PC-9 (cell line): ENCODE data around the gene PHOSPHO1. TPM values are rescaled to one million over a fixed set of nuclear protein-coding genes. Genes with fewer than 3 reads are reported as not detected.
"Not testable (repeated sequence)": the region's sequence is repeated elsewhere in the genome, so short reads cannot be mapped to it uniquely, and the experiment has no call there.

Source experiments
- BruUV-seq: library from RNA; stranded (reverse); fragments of 400-500 nt; replicated peaks from 2 replicates; lab custom pipeline; 2021; lab: Mats Ljungman, UMichigan
- CTCF ChIA-PET: fragments of 300-600 bp; sonication (Branson Sonifier 250); formaldehyde crosslinking; loops from one replicate; lab custom pipeline; 2022; ENCODE audit warnings: antibody characterized with exemption; lab: Charles Lee
- POLR2A ChIA-PET: fragments of 300-600 bp; sonication (Branson Sonifier 250); formaldehyde crosslinking; loops from one replicate; lab custom pipeline; 2022; ENCODE audit warnings: antibody characterized with exemption; ENCODE audit not compliant: unreplicated experiment; lab: Charles Lee
- DNase-seq, 2 experiments: peaks; one replicate each; pipeline versions ENCODE4 v3.0.0 to v3.0.0-alpha.2; 2015 to 2022; ENCODE audit warnings: mixed read lengths in 1 of 2
- H2AFZ ChIP-seq: fragments of 200-600 bp; sonication (generic); 2 replicates; pipeline ENCODE4 v1.8.1; 2017; ENCODE audit warnings: antibody characterized with exemption
- H3F3A ChIP-seq: fragments of 200-600 bp; sonication (generic); 2 replicates; pipeline ENCODE4 v1.8.1; 2017; ENCODE audit warnings: antibody characterized with exemption, mild to moderate bottlenecking, low read depth; ENCODE audit not compliant: insufficient read depth
- H3K27ac ChIP-seq: fragments of 200-600 bp; sonication (generic); 2 replicates; pipeline ENCODE4 v1.6.1; 2016; ENCODE audit warnings: mixed run types
- H3K27me3 ChIP-seq: fragments of 200-600 bp; sonication (generic); 2 replicates; pipeline ENCODE4 v1.6.1; 2016; ENCODE audit warnings: low read depth, mixed run types; ENCODE audit not compliant: insufficient read depth
- H3K36me3 ChIP-seq: fragments of 200-600 bp; sonication (generic); 2 replicates; pipeline ENCODE4 v1.6.1; 2016; ENCODE audit warnings: low read depth, mixed run types
- H3K4me1 ChIP-seq: fragments of 200-600 bp; sonication (generic); replicated peaks from 2 replicates; pipeline ENCODE4 v1.6.1; 2016; ENCODE audit warnings: mixed run types; ENCODE audit not compliant: insufficient read depth
- H3K4me2 ChIP-seq: fragments of 200-600 bp; sonication (generic); 2 replicates; pipeline ENCODE4 v1.6.1; 2017; ENCODE audit warnings: mixed run types
- H3K4me3 ChIP-seq: fragments of 200-600 bp; sonication (generic); 2 replicates; pipeline ENCODE4 v1.6.1; 2016; ENCODE audit warnings: mixed run types
- H3K79me2 ChIP-seq: fragments of 200-600 bp; sonication (generic); 2 replicates; pipeline ENCODE4 v1.6.1; 2017; ENCODE audit warnings: low read depth, mixed run types
- H3K9me2 ChIP-seq: fragments of 200-600 bp; sonication (generic); 2 replicates; pipeline ENCODE4 v1.8.1; 2017; ENCODE audit warnings: mild to moderate bottlenecking; ENCODE audit not compliant: insufficient read depth
- H3K9me3 ChIP-seq: fragments of 200-600 bp; sonication (generic); 2 replicates; pipeline ENCODE4 v1.8.1; 2016; ENCODE audit warnings: low read depth; ENCODE audit not compliant: insufficient read depth
- H4K20me1 ChIP-seq: fragments of 200-600 bp; sonication (generic); 2 replicates; pipeline ENCODE4 v1.8.1; 2017; ENCODE audit not compliant: insufficient read depth
- CTCF ChIP-seq: fragments of 200-600 bp; sonication (generic); conservative IDR thresholded peaks from 2 replicates; pipeline ENCODE4 v1.6.1; 2017; ENCODE audit warnings: mixed run types, antibody characterized with exemption, mild to moderate bottlenecking, moderate library complexity
- EZH2 ChIP-seq: fragments of 200-600 bp; sonication (generic); IDR thresholded peaks from 2 replicates; pipeline ENCODE4 v1.8.0; 2017; ENCODE audit warnings: antibody characterized with exemption, low read depth
- intact Hi-C: fragments of 100-400 bp; cut with micrococcal nuclease; formaldehyde crosslinking; loops from one replicate; pipeline ENCODE4 v1.10.0; 2022; ENCODE audit not compliant: unreplicated experiment
- total RNA-seq: library from RNA; stranded (reverse); gene quantifications from 2 replicates; pipeline ENCODE4 v1.2.3, GENCODE V29; 2021

PHOSPHO1 gene
- total RNA-seq, 1 experiment from 2014 or later = not detected

GRCh38 chr17:49187301-49187700 is 43.3 kb downstream of the PHOSPHO1 start:
- CTCF ChIA-PET = no interaction called here
- Histone ChIP-seq H3K79me2 (no peaks in the 10 kb centered on the region), H3K27me3 (no peaks in the 10 kb centered on the region), H4K20me1 (no peaks in the 10 kb centered on the region), H3K9me2 (no peaks in the 10 kb centered on the region), H2AFZ (no peak overlapping the region), H3K9me3 (peaks cover 10% of the 10 kb centered on the region; the same call in 1 of the 2 replicates), H3K4me3 (no peak overlapping the region), H3F3A (peaks cover 11% of the 10 kb centered on the region), H3K4me2 (no peak overlapping the region), H3K4me1 (peaks cover 12% of the 10 kb centered on the region), H3K36me3 (no peaks in the 10 kb centered on the region), H3K27ac (no peak overlapping the region)
- no peak for DNase-seq
- POLR2A ChIA-PET = no interaction called here
- intact Hi-C loops = no loop called here
- no peak for TF ChIP-seq CTCF
- no peak for TF ChIP-seq EZH2
- no TSS peak for BruUV-seq

DNA sequence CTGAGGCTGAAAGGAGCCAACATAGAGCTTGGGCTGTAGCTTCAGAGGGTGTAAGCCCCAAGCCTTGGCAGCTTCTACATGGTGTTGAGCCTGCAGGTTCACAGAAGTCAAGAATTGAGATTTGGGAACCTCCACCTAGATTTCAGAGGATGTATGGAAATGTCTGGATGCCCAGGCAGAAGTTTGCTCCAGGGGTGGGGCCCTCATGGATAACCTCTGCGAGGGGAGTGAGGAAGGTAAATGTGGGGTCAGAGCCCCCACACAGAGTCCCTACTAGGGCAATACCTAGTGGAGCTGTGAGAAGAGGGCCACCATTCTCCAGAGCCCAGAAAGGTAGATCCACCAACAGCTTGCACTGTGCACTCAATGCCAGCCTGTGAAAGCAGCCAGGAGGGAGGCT is 45.2 kb downstream of the PHOSPHO1 start:
- H3K36me3 ChIP-seq, BruUV-seq, H2AFZ ChIP-seq, DNase-seq, H3K4me1 ChIP-seq, H3K4me2 ChIP-seq, H3K4me3 ChIP-seq, intact Hi-C loops, H3F3A ChIP-seq, H3K27me3 ChIP-seq, CTCF ChIA-PET, H3K79me2 ChIP-seq, H3K9me2 ChIP-seq, H3K27ac ChIP-seq, H4K20me1 ChIP-seq, POLR2A ChIA-PET: not testable (repeated sequence)
- peaks cover 10% of the 10 kb centered on the region; the same call in 1 of the 2 replicates for H3K9me3 ChIP-seq

- H3K9me2 ChIP-seq, DNase-seq, H3K4me2 ChIP-seq, H4K20me1 ChIP-seq, H3K27me3 ChIP-seq, CTCF ChIA-PET, H3K27ac ChIP-seq, H3K4me3 ChIP-seq, H3K4me1 ChIP-seq, H2AFZ ChIP-seq, POLR2A ChIA-PET, intact Hi-C loops, BruUV-seq, H3K36me3 ChIP-seq, H3F3A ChIP-seq, H3K79me2 ChIP-seq: not testable (repeated sequence)
- peaks cover 10% of the 10 kb centered on the region; the same call in 1 of the 2 replicates for H3K9me3 ChIP-seq
Measured at GRCh38 chr17:49184522-49184921, 46.1 kb downstream of the PHOSPHO1 start.

DNA sequence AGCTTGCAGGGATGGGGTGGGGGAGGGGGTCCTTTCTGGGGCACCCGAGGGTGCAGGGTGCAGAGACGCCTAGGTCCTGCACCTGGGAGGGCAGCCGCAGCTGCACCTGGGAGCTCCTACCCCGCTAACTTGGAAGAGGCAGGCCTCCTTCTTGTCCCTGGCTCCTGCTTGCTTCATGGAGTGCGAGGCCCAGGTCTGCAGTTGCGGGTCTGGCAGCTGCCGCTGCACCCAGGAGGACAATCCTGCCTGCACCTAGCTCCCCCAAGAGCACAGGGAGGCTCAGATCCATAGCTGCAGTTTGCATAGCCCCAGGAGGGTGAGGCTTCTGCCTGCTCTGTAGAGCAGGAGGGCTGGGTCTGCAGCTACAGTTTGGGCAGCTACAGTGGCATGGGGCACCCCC is 46.8 kb downstream of the PHOSPHO1 start:
- no peak overlapping the region for H3K4me2 ChIP-seq
- intact Hi-C loops = no loop called here
- no peaks in the 10 kb centered on the region for H3K9me2 ChIP-seq
- H2AFZ ChIP-seq = no peak overlapping the region
- H3F3A ChIP-seq = no peaks in the 10 kb centered on the region
- no peaks in the 10 kb centered on the region for H3K27me3 ChIP-seq
- no peaks in the 10 kb centered on the region for H3K4me1 ChIP-seq
- no peak for DNase-seq
- H3K27ac ChIP-seq = no peak overlapping the region
- no peak overlapping the region for H3K4me3 ChIP-seq
- CTCF ChIA-PET = no interaction called here
- no peaks in the 10 kb centered on the region for H3K79me2 ChIP-seq
- no TSS peak for BruUV-seq
- no peak for TF ChIP-seq CTCF
- no peak for TF ChIP-seq EZH2
- H3K9me3 ChIP-seq = peaks cover 10% of the 10 kb centered on the region; the same call in 1 of the 2 replicates
- no peaks in the 10 kb centered on the region for H3K36me3 ChIP-seq
- POLR2A ChIA-PET = no interaction called here
- H4K20me1 ChIP-seq = no peaks in the 10 kb centered on the region
